ENCODE results near the gene AARS2. TPM values are rescaled to one million over a fixed set of nuclear protein-coding genes. Genes with fewer than 3 reads are reported as not detected.

AARS2 gene
- total and polyA plus RNA-seq, 2 of the 4 experiments (the other 2 are of a cell fraction): 9.1 to 10.4 TPM

DNA sequence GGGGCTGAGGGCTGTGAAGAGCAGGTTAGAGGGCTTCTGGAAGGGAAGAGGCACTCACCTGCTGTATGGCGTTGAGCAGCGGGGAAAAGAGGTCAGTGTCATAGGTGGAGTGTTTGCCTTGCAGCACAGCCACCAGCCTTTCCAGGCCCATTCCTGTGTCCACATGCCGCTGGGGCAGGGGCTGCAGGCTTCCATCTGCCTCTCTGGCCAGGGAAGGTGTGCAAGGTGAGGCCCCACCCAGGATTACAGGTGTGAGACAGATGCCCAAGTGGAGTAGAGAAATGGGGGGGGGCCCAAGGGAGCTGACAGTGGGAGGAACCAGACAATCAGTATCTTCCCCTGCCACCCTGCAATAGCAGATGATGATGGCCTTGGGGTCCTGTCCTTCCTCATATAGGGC is 2.9 kb downstream of the AARS2 start:
- Histone ChIP-seq H2AK9ac (replicated peaks; ENCODE audit: low read depth, low read length, poor library complexity) (no peak overlapping the region), H3K36me3 (ENCODE audit: control insufficient read depth, insufficient read depth, low read length) (peaks cover 44% of the 10 kb centered on the region), H3K9me1 (ENCODE audit: insufficient read depth, low read length) (peaks cover 10% of the 10 kb centered on the region), H3K14ac (replicated peaks; ENCODE audit: low read depth, low read length) (no peak overlapping the region), H3K9me3 (ENCODE audit: control insufficient read depth, insufficient read depth, low read length) (no peaks in the 10 kb centered on the region), H2AFZ (replicated peaks; ENCODE audit: low read length, poor library complexity) (no peak overlapping the region), H3K23ac (ENCODE audit: low read depth, low read length) (no peak overlapping the region), H3K9ac (ENCODE audit: low read depth, low read length) (no peak overlapping the region), H2AK5ac (ENCODE audit: low read depth, low read length) (no peak overlapping the region), H3K27me3 (ENCODE audit: control insufficient read depth, insufficient read depth, low read length) (no peaks in the 10 kb centered on the region), H3K18ac (ENCODE audit: low read depth, low read length) (no peak overlapping the region), H2BK5ac (ENCODE audit: low read depth, low read length, poor library complexity, severe bottlenecking) (no peak overlapping the region), H3K79me1 (ENCODE audit: low read depth in 1 of 2, low read length in 2 of 2) (peaks cover 20 to 24% of the 10 kb centered on the region in 2 experiments), H4K5ac (ENCODE audit: low read depth, low read length) (no peak overlapping the region), H3K4me1 (ENCODE audit: control insufficient read depth, insufficient read depth, low read length) (peaks cover 8% of the 10 kb centered on the region), H4K20me1 (ENCODE audit: insufficient read depth, low read length) (no peaks in the 10 kb centered on the region), H2BK15ac (ENCODE audit: low read depth, low read length) (no peak overlapping the region), H4K91ac (ENCODE audit: insufficient read depth, low read depth, low read length) (no peak overlapping the region), H3K4ac (ENCODE audit: low read depth, low read length) (no peak overlapping the region), H2BK120ac (ENCODE audit: low read depth, low read length) (no peak overlapping the region), H4K8ac (ENCODE audit: low read depth in 2 of 2, low read length in 2 of 2) (no peak overlapping the region), H3K27ac (ENCODE audit: insufficient read depth, low read length) (no peak overlapping the region), H2BK20ac (ENCODE audit: low read depth, low read length) (no peak overlapping the region), H3K4me3 (ENCODE audit: insufficient read depth, low read depth, low read length) (no peak overlapping the region), H3K56ac (ENCODE audit: extremely low read depth, insufficient read depth, low read length) (no peak overlapping the region), H3K4me2 (ENCODE audit: low read depth, low read length) (no peak overlapping the region)
- CTCF ChIA-PET: no interaction called here
- WGBS, 2 experiments (ENCODE audit: extremely low coverage in 2 of 2, insufficient read length in 1 of 2): no CpG with 5 or more reads among the region's 3 CpGs
- dilution Hi-C loops (cut with HindIII; ENCODE audit: low sequenced_read_pairs, unreplicated experiment) (no loop called here), in situ Hi-C loops (cut with MboI; ENCODE audit: low sequenced_read_pairs) (no loop called here), intact Hi-C loops (cut with micrococcal nuclease) (no loop called here)
- BruUV-seq (replicated peaks): no TSS peak
- POLR2A ChIA-PET (ENCODE audit: unreplicated experiment): no interaction called here
- no peak for ATAC-seq (ENCODE audit: low read depth)
- no peak for DNase-seq
- TF ChIP-seq BHLHE40 (IDR thresholded peaks at IDR 0.05; ENCODE audit: low read depth, low read length) (no peak), POLR2A (IDR thresholded peaks at IDR 0.05; ENCODE audit: low read depth, low read length) (no peak), MAFK (IDR thresholded peaks at IDR 0.05; ENCODE audit: low read depth, low read length) (no peak), CHD1 (IDR thresholded peaks at IDR 0.05; ENCODE audit: low read depth, low read length) (no peak), RFX5 (IDR thresholded peaks at IDR 0.05; ENCODE audit: low read depth, low read length) (no peak), RAD21 (IDR thresholded peaks at IDR 0.05; ENCODE audit: low read length) (no peak), RCOR1 (IDR thresholded peaks at IDR 0.05; ENCODE audit: insufficient replicate concordance, low read length) (no peak), FOS (IDR thresholded peaks at IDR 0.05; ENCODE audit: low read depth, low read length) (no peak), NFE2L2 (IDR thresholded peaks at IDR 0.05; ENCODE audit: low read depth, low read length) (no peak), CEBPB (IDR thresholded peaks at IDR 0.05; ENCODE audit: low read depth, low read length) (no peak)
- TF ChIP-seq, protein P1, sequence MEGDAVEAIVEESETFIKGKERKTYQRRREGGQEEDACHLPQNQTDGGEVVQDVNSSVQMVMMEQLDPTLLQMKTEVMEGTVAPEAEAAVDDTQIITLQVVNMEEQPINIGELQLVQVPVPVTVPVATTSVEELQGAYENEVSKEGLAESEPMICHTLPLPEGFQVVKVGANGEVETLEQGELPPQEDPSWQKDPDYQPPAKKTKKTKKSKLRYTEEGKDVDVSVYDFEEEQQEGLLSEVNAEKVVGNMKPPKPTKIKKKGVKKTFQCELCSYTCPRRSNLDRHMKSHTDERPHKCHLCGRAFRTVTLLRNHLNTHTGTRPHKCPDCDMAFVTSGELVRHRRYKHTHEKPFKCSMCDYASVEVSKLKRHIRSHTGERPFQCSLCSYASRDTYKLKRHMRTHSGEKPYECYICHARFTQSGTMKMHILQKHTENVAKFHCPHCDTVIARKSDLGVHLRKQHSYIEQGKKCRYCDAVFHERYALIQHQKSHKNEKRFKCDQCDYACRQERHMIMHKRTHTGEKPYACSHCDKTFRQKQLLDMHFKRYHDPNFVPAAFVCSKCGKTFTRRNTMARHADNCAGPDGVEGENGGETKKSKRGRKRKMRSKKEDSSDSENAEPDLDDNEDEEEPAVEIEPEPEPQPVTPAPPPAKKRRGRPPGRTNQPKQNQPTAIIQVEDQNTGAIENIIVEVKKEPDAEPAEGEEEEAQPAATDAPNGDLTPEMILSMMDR (conservative IDR thresholded peaks at IDR 0.05; ENCODE audit: low read depth, low read length): no peak
- TF ChIP-seq, protein P2, sequence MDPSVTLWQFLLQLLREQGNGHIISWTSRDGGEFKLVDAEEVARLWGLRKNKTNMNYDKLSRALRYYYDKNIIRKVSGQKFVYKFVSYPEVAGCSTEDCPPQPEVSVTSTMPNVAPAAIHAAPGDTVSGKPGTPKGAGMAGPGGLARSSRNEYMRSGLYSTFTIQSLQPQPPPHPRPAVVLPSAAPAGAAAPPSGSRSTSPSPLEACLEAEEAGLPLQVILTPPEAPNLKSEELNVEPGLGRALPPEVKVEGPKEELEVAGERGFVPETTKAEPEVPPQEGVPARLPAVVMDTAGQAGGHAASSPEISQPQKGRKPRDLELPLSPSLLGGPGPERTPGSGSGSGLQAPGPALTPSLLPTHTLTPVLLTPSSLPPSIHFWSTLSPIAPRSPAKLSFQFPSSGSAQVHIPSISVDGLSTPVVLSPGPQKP (IDR thresholded peaks at IDR 0.05; ENCODE audit: borderline replicate concordance, low read depth, low read length): no peak
- TF ChIP-seq, protein P3, sequence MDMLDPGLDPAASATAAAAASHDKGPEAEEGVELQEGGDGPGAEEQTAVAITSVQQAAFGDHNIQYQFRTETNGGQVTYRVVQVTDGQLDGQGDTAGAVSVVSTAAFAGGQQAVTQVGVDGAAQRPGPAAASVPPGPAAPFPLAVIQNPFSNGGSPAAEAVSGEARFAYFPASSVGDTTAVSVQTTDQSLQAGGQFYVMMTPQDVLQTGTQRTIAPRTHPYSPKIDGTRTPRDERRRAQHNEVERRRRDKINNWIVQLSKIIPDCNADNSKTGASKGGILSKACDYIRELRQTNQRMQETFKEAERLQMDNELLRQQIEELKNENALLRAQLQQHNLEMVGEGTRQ (IDR thresholded peaks at IDR 0.05; ENCODE audit: low read depth, low read length): no peak

All from IMR-90 (cell line).